Mucosa of stomach (tissue), 1 donor: Measurements from ENCODE around the gene SPTSSB.

Experiments
- H3K27me3 ChIP-seq: one replicate; pipeline ENCODE4 v1.7.0; 2013; ENCODE audit warnings: mild to moderate bottlenecking, low read length; ENCODE audit not compliant: control insufficient read depth, insufficient read depth
- H3K36me3 ChIP-seq: one replicate; pipeline ENCODE4 v1.7.0; 2013; ENCODE audit warnings: low read length; ENCODE audit not compliant: control insufficient read depth, insufficient read depth
- H3K4me1 ChIP-seq: one replicate; pipeline ENCODE4 v1.7.0; 2013; ENCODE audit warnings: mild to moderate bottlenecking, low read length; ENCODE audit not compliant: control insufficient read depth, insufficient read depth
- H3K4me3 ChIP-seq: one replicate; pipeline ENCODE4 v1.7.0; 2013; ENCODE audit warnings: low read length
- H3K9ac ChIP-seq: one replicate; pipeline ENCODE4 v1.7.0; 2013; ENCODE audit warnings: mild to moderate bottlenecking, low read length, moderate library complexity
- H3K9me3 ChIP-seq: one replicate; pipeline ENCODE4 v1.7.0; 2013; ENCODE audit warnings: mild to moderate bottlenecking, low read length, moderate library complexity; ENCODE audit not compliant: control insufficient read depth
- donor health status: Pancreatic carcinoma.

The SPTSSB gene

GRCh38 chr3:161389445-161390035 is 18.2 kb upstream of the SPTSSB start:
- no peaks in the 10 kb centered on the region for H3K36me3 ChIP-seq
- H3K4me1 ChIP-seq: peaks cover 55% of the 10 kb centered on the region
- H3K9me3 ChIP-seq: no peaks in the 10 kb centered on the region
- no peak overlapping the region for H3K4me3 ChIP-seq
- H3K27me3 ChIP-seq: no peaks in the 10 kb centered on the region
- no peak overlapping the region for H3K9ac ChIP-seq

DNA sequence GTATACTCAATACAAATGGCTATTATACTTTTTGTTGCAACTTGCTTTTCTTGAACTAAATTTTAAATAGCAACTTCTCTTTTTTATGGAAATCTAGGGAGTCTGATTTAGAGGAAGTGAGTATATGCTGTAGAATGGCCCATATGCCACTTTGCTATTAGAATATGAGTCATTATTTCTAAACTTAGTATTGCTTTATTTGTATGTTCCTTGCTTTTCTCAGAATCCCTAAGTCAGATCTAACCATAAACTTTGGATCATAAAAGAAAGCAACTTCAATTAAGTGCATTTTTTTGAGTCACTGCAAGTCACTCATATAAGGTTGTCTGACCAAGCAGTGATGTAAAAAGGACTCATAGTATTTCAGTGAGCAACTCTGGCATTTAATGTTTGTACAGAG is 17.5 kb upstream of the SPTSSB start:
- H3K36me3 ChIP-seq: no peaks in the 10 kb centered on the region
- H3K27me3 ChIP-seq: no peaks in the 10 kb centered on the region
- H3K4me3 ChIP-seq: no peak overlapping the region
- H3K9me3 ChIP-seq: no peaks in the 10 kb centered on the region
- no peak overlapping the region for H3K9ac ChIP-seq
- H3K4me1 ChIP-seq: peaks cover 48% of the 10 kb centered on the region

DNA sequence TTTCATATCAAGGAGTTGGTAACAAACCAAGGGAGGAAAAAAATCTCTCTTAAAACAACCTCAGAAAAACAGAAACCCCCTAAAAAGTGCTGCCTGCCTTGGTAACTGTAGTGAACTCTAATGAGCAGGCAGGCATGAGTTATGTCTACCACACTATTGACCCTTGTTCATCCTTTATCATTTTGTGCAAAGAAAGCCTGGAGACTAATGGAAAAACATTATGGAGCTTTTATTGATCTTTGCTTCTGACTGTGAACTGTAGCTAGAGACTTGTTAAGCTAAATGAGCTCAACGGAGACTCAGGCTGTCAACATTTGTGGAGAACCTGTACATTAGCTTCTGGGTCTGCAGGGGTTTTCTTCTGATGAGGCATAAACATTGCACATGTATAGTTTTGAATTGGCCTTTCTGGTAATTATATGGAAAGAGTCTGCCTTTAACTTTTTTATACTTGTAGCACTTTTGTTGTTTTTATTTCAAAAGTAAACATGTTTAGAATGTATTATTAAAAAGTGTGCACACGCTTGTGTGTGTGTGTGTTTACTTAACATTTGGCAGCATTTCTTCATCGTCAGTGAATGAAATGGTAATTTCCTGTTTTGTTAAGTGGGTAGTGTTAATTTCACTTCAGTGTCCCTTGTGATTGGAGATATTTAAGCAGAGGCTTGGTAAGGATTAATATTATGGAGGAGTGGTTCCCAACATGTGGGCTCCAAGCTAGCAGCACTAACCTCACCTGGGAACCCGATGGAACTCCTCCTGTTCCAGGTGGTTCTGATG is 15.9 kb upstream of the SPTSSB start:
- peaks cover 32% of the 10 kb centered on the region for H3K4me1 ChIP-seq
- no peaks in the 10 kb centered on the region for H3K36me3 ChIP-seq
- H3K4me3 ChIP-seq: no peak overlapping the region
- no peak overlapping the region for H3K9ac ChIP-seq
- no peaks in the 10 kb centered on the region for H3K9me3 ChIP-seq
- H3K27me3 ChIP-seq: no peaks in the 10 kb centered on the region

DNA sequence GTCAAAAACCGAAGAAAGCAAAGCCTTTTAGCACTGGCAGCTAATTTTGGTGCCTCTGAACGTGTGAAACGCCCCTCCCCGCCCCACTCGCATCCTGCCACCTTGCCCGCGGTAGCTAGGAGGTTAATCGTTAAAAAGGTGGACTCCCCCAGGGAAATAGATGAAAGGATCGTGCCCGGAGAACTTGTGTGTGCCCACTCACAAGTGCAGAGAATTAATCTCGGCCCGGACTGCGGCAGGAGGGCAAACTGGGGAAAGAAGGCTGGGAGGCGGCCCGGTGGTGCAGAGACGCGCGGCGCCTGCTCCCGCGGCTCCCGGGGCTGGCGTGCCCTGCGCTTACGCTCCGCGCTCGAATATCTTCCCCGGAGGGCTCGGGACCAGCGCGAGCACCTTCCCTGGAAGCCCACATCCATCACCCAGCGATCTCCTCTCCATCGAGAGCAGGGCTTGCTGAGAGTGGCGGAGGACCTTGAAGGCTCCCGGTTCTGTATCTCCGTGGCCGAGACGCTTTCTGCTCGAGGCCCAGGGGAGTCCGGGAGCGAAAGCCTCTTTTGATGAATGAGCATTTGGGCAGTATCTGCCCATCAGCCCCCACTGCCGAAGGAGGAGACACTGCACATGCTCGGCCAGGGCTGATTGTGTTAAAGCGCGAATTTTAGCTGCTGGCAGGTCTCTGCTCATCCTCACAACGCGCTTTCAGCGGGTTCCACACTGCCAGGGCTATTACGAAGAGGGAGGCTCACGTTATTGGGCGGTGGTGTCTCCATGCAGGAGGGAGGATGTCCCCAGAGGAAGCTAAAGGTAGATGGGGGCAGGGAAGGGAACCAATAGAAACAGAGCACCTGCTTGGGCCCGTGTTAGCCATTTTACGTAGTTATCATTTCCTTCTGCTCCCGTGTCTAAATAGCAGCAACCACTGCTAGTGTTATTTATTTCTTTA is 1.3 kb upstream of the SPTSSB start:
- Histone ChIP-seq H3K4me1 (peaks cover 11% of the 10 kb centered on the region), H3K36me3 (no peaks in the 10 kb centered on the region), H3K4me3 (peak overlapping the region; percentile 81), H3K9me3 (no peaks in the 10 kb centered on the region), H3K27me3 (no peaks in the 10 kb centered on the region), H3K9ac (peak overlapping the region; percentile 89)

DNA sequence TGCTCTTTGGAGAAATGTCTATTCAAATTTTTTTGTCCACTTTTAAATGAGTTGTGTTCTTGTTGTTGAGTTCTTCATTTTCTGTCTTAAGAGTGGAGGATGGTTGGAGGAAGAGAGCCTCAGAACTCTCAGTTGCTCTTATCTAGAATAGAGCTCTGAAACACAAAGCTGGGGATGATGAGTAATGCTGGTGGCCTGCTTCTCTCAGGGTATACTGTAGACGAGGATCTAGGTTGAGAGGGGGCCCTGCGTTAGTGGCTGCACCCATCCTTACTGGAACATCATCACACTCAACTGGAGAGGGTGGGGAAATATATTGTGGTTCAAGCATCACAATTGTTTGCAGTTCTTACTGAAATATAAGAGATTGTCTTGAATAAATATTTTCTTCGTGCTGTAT is 1.8 kb downstream of the SPTSSB start:
- Histone ChIP-seq H3K9ac (no peak overlapping the region), H3K27me3 (no peaks in the 10 kb centered on the region), H3K4me1 (peaks cover 11% of the 10 kb centered on the region), H3K9me3 (no peaks in the 10 kb centered on the region), H3K36me3 (no peaks in the 10 kb centered on the region), H3K4me3 (no peak overlapping the region)

DNA sequence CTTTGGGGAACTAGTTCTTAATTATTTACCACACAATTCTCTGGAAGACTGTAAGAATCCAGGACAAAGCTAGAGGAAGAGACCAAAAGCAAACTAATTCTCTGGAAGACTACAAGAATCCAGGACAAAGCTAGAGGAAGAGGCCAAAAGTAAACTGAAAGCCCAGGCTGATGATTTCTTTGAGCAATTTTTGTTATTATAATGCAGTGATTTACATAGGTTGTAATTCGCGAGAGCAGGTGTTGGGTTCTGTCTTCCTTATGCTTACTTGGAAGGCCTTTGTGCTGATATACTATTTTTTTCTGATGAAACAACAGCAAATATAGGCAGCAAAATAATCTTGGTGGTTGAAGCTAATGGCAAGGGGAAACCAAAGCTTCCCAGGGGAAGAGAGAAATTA is 5.2 kb downstream of the SPTSSB start:
- no peaks in the 10 kb centered on the region for H3K27me3 ChIP-seq
- H3K9me3 ChIP-seq: no peaks in the 10 kb centered on the region
- no peaks in the 10 kb centered on the region for H3K4me1 ChIP-seq
- H3K36me3 ChIP-seq: no peaks in the 10 kb centered on the region
- H3K9ac ChIP-seq: no peak overlapping the region
- no peak overlapping the region for H3K4me3 ChIP-seq

DNA sequence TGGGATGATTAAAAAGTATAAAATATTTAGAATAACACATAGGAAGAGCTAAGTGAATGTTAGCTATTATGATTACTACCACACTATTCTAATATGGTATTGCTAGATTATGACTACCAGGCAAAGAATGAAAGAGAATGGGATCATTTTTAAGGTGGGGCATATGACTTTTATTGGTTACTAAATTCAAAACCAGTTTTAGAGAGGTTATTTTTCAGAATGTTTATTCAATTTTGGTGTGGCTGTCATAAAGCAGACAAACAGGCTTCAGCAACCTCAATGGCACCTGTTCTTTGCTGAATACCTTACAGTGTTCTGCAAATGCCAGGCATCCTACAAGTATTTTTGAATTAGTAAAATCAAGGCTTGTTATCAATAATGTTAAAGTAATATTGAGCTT is 12.8 kb downstream of the SPTSSB start:
- H3K27me3 ChIP-seq: no peaks in the 10 kb centered on the region
- no peak overlapping the region for H3K4me3 ChIP-seq
- no peak overlapping the region for H3K9ac ChIP-seq

GRCh38 chr3:161356287-161356686 is 15.0 kb downstream of the SPTSSB start:
- Histone ChIP-seq H3K36me3 (no peaks in the 10 kb centered on the region), H3K9me3 (no peaks in the 10 kb centered on the region), H3K27me3 (no peaks in the 10 kb centered on the region), H3K4me1 (no peaks in the 10 kb centered on the region), H3K4me3 (no peak overlapping the region), H3K9ac (no peak overlapping the region)

More for the DNA sequence above, 12.8 kb downstream of the SPTSSB start:
- no peaks in the 10 kb centered on the region for H3K36me3 ChIP-seq
- no peaks in the 10 kb centered on the region for H3K9me3 ChIP-seq
- H3K4me1 ChIP-seq: no peaks in the 10 kb centered on the region

DNA sequence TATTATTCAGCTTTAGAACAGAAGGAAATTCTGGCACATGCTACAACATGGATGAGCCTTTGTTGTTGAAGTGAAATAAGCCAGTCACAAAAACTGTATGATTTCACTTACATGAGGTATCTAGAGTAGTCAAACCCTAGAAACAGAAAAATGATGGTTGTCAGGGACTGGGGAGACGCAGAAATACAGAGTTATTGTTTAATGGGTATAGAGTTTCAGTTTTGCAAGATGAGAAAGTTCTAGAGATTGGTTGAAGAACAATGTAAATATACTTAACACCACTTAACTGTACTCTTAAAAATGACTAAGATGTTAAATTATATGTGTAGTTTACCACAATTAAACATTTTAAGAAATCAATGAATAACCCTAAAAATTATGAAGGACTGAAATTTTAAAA is 15.8 kb downstream of the SPTSSB start:
- H3K9me3 ChIP-seq: no peaks in the 10 kb centered on the region
- H3K9ac ChIP-seq: no peak overlapping the region
- H3K4me3 ChIP-seq: no peak overlapping the region
- no peaks in the 10 kb centered on the region for H3K36me3 ChIP-seq
- no peaks in the 10 kb centered on the region for H3K4me1 ChIP-seq
- H3K27me3 ChIP-seq: no peaks in the 10 kb centered on the region

DNA sequence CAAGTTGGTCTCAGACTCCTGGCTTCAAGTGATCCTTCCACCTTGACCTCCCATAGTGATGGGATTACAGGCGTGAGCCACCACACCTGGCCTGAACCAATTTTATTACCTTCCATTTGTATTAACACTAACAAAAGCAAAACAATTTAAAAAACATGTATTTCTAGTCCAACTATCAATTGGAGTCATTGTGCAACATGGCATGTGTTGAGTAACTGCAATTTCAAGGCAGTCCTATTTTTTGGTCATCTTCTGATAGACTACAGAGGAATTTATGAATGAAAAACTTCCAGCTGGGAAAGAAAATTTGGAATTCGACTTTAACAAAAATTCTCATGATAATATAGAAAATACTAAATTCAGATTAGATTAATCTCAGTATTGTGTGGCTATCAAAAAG is 16.8 kb downstream of the SPTSSB start:
- Histone ChIP-seq H3K36me3 (no peaks in the 10 kb centered on the region), H3K27me3 (no peaks in the 10 kb centered on the region), H3K9ac (no peak overlapping the region), H3K4me1 (peaks cover 8% of the 10 kb centered on the region), H3K9me3 (no peaks in the 10 kb centered on the region), H3K4me3 (no peak overlapping the region)

GRCh38 chr3:161351330-161351729 is 20.0 kb downstream of the SPTSSB start:
- H3K4me3 ChIP-seq: no peak overlapping the region
- peaks cover 20% of the 10 kb centered on the region for H3K4me1 ChIP-seq
- no peaks in the 10 kb centered on the region for H3K9me3 ChIP-seq

DNA sequence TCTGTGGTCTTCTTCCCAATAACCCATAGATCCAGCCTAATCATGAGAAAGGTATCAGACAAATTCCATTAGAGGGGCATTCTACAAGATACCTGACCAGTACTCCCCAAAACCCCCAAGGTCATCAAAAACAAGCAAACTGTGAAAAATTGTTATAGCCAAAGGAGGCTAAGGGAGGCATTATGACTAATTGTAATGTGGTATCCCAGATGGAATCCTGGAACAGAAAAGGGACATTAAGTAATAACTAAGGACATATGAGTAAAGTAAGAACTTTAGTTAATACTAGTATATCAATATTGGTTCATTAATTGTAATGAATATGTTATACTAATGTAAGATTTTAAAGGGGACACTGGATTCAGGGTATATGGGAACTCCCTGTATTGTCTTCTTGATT is 20.4 kb downstream of the SPTSSB start:
- H3K9ac ChIP-seq: no peak overlapping the region
- no peaks in the 10 kb centered on the region for H3K27me3 ChIP-seq
- H3K4me3 ChIP-seq: no peak overlapping the region
- H3K36me3 ChIP-seq: no peaks in the 10 kb centered on the region
- peaks cover 20% of the 10 kb centered on the region for H3K4me1 ChIP-seq
- H3K9me3 ChIP-seq: no peaks in the 10 kb centered on the region

More at GRCh38 chr3:161351330-161351729, 20.0 kb downstream of the SPTSSB start:
- no peak overlapping the region for H3K9ac ChIP-seq
- no peaks in the 10 kb centered on the region for H3K27me3 ChIP-seq
- H3K36me3 ChIP-seq: no peaks in the 10 kb centered on the region
